NCI-H748 (cell line): ENCODE data around the gene KLF11.
"Not testable (repeated sequence)": the region's sequence is repeated elsewhere in the genome, so short reads cannot be mapped to it uniquely, and the experiment has no call there.

Experiments used
- DNase-seq: peaks from one replicate; lab custom pipeline; 2025; ENCODE audit not compliant: unreplicated experiment; lab: John Stamatoyannopoulos, UW

KLF11 gene

DNA sequence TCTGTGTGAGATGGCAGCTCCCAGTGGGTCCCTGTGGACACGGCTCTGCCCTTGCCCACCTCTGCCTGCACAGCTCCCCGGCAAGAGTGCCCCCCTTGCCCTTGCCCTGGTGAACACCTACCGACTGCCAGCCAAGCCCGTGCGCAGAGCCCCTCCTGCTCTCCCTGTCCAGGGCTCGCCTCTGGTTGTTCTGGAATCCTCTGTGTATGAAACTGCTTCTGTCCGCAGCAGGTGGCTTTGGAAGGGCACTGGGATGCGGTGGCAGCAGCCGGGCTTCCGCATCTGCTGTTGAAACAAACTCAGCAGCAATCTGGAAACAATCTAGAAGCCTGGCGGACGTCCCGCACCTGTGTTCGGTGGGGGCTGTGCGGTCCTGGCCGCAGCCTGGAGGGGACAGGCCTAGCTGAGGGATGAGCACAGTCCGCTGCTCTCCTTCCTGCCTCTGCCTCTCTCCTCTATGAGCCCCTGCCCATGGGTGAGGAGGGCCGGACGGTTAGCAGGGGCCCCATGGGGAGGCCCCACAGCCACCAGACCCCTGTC is 34.0 kb upstream of the KLF11 start:
- no peak for DNase-seq

DNA sequence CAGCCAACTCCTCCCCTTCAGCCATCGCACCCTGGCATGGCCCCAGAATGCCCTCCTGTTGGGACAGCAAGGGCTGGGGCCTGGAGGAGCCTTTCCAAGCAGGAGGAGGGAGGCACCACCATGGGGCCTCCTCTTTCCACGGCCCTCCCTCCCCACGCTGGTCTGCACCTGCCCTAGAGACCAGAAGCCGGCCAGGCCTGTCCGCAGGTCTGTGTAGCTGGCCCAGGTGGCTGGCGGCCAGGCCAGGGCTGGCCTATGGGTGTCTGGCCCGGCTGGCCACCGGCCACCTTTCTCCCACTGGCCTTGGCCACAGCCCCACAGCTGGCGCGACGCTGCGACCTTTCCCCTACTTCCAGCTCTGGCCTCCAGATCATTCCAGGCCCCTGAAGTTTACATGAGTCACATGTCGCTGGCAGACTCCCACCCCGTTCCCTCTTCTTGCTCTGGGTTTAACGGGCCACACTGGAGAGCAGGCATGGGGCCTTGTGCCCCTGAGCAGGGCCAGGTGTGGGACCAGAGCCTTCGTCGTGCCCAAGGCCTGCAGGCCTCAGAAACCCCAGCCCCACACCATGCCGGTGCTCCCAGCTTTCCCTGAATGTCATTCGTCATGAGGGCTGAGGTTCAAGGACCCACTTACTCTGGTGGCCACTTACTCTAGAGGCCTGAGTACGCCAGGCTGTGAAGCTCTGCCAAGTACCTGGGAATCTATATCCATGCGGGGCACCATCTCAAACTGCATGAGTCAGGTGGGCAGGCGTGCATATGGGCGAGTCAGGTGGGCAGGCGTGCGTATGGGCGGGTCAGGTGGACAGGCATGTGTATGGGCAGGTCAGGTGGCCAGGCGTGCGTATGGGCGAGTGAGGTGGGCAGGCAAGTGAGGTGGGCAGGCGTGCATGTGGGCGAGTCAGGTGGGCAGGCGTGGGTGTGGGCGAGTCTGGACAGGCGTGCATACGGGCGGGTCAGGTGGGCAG is 33.3 kb upstream of the KLF11 start:
- no peak for DNase-seq

DNA sequence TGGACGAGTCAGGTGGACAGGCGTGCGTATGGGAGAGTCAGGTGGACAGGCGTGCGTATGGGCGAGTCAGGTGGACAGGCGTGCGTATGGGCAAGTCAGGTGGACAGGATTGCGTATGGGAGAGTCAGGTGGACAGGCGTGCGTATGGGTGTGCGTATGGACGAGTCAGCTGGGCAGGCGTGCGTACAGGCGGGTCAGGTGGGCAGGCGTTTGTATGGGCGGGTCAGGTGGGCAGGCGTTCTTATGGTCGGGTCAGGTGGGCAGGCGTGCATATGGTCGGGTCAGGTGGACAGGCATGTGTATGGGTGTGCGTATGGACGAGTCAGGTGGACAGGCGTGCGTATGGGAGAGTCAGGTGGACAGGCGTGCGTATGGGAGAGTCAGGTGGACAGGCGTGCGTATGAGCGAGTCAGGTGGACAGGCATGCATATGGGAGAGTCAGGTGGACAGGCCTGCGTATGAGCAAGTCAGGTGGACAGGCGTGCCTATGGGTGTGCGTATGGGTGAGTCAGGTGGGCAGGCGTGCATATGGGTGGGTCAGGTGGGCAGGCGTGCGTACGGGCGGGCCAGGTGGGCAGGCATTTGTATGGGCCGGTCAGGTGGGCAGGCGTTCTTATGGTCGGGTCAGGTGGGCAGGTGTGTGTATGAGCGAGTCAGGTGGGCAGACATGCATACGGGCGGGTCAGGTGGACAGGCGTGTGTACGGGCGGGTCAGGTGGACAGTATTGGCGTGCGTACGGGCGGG is 32.3 kb upstream of the KLF11 start:
- not testable (repeated sequence) for DNase-seq

DNA sequence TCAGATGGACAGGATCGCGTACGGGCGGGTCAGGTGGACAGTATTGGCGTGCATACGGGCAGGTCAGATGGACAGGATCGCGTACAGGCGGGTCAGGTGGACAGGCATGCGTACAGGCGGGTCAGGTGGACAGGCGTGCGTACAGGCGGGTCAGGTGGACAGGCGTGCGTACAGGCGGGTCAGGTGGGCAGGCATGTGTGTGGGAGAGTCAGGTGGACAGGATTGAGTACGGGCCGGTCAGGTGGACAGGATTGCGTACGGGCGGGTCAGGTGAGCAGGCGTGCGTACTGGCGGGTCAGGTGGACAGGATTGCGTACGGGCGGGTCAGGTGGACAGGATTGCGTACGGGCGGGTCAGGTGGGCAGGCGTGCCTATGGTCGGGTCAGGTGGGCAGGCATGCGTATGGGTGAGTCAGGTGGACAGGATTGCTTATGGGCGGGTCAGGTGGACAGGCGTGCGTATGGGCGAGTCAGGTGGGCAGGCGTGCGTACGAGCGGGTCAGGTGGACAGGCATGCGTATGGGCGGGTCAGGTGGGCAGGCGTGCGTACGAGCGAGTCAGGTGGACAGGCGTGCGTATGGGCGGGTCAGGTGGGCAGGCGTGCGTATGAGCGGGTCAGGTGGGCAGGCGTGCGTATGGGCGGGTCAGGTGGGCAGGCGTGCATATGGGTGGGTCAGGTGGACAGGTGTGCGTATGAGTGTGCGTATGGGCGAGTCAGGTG is 31.6 kb upstream of the KLF11 start:
- DNase-seq = not testable (repeated sequence)

DNA sequence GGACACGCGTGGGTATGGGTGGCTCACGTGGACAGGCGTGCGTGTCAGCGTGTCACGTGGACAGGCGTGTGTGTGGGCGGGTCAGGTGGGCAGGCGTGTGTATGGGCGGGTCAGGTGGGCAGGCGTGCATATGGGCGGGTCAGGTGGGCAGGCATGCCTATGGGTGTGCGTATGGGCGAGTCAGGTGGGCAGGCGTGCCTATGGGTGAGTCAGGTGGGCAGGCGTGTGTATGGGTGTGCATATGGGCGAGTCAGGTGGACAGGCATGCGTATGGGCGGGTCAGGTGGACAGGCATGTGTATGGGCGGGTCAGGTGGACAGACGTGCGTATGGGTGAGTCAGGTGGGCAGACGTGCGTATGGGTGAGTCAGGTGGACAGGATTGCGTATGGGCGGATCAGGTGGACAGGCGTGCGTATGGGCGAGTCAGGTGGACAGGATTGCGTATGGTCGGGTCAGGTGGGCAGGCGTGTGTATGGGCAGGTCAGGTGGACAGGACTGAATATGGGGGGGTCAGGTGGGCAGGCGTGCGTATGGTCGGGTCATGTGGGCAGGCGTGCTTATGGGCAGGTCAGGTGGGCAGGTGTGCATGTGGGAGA is 30.9 kb upstream of the KLF11 start:
- DNase-seq = not testable (repeated sequence)

DNA sequence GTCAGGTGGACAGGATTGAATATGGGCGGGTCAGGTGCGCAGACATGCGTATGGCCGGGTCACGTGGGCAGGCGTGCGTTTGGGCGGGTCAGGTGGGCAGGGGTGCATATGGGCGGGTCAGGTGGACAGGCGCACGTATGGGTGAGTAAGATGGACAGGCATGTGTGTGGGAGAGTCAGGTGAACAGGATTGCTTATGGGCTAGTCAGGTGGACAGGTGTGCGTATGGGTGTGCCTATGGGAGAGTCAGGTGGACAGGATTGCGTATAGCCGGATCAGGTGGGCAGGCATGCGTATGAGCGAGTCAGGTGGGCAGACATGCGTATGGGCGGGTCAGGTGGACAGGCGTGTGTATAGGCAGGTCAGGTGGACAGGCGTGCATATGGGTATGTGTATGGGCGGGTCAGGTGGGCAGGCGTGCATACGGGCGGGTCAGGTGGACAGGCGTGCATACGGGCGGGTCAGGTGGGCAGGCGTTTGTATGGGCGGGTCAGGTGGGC is 30.3 kb upstream of the KLF11 start:
- DNase-seq = no peak

DNA sequence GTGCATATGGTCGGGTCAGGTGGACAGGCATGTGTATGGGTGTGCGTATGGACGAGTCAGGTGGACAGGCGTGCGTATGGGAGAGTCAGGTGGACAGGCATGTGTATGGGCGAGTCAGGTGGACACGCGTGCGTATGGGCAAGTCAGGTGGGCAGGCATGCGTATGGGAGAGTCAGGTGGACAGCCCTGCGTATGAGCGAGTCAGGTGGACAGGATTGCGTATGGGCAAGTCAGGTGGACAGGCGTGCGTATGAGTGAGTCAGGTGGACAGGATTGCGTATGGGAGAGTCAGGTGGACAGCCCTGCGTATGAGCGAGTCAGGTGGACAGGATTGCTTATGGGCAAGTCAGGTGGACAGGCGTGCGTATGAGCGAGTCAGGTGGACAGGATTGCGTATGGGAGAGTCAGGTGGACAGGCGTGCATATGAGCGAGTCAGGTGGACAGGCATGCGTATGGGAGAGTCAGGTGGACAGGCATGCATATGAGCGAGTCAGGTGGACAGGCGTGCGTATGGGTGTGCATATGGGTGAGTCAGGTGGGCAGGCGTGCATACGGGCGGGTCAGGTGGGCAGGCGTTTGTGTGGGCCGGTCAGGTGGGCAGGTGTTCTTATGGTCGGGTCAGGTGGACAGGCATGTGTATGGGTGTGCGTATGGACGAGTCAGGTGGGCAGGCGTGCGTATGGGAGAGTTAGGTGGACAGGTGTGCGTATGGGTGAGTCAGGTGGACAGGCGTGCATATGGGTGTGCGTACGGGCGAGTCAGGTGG is 29.5 kb upstream of the KLF11 start:
- DNase-seq = not testable (repeated sequence)

DNA sequence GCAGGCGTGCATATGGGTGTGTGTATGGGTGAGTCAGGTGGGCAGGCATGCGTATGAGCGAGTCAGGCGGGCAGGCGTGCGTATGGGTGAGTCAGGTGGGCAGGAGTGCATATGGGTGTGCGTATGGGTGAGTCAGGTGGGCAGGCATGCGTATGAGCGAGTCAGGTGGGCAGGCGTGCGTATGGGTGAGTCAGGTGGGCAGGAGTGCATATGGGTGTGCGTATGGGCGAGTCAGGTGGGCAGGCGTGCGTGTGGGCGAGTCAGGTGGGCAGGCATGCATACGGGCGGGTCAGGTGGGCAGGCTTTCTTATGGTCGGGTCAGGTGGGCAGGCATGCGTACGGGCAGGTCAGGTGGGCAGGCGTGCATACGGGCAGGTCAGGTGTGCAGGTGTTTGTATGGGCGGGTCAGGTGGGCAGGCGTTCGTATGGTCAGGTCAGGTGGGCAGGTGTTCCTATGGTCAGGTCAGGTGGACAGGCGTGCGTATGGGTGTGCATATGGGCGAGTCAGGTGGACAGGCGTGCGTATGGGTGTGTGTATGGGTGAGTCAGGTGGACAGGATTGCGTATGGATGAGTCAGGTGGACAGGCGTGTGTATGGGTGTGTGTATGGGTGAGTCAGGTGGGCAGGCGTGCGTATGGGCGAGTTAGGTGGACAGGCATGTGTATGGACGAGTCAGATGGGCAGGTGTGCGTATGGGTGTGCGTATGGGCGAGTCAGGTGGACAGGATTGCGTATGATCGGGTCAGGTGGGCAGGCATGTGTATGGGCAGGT is 28.7 kb upstream of the KLF11 start:
- DNase-seq = no peak

DNA sequence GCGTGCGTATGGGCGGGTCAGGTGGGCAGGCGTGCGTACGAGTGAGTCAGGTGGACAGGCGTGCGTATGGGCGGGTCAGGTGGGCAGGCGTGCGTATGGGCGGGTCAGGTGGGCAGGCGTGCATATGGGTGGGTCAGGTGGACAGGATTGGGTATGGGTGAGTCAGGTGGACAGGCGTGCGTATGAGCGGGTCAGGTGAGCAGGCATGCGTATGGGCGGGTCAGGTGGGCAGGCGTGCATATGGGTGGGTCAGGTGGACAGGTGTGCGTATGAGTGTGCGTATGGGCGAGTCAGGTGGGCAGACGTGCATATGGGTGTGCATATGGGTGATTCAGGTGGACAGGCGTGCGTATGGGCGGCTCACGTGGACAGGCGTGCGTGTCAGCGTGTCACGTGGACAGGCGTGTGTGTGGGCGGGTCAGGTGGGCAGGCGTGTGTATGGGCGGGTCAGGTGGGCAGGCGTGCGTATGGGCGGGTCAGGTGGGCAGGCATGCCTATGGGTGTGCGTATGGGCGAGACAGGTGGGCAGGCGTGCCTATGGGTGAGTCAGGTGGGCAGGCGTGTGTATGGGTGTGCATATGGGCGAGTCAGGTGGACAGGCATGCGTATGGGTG is 27.9 kb upstream of the KLF11 start:
- not testable (repeated sequence) for DNase-seq

DNA sequence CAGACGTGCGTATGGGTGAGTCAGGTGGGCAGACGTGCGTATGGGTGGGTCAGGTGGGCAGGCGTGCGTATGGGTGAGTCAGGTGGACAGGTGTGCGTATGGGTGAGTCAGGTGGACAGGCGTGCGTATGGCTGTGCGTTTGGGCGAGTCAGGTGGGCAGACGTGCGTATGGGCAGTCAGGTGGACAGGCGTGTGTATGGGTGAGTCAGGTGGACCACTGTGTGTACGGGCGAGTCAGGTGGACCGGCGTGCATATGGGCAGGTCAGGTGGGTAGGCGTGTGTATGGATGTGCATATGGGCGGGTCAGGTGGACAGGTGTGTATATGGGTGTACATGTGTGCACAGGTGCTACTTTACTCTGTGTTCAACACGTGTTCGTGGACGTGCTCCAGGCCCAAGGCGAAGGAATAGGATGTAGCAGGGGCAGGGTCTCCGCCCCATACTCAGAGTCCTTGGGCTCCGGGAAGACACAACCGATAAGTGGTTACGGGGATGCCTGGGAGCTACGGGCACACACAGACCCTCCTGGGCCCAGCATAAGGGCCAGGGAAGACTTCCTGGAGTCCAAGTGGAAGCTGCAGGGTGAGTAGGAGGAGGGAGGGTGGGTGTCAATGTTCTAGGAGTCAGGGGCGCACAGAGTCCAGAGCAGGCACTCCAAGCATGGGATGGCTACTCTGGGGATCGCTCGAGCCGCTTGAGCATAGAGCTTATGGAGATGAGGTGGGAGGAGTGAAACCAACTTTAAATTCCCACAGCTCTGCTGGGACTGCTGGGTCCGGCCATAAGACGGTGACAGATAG is 27.1 kb upstream of the KLF11 start:
- no peak for DNase-seq

DNA sequence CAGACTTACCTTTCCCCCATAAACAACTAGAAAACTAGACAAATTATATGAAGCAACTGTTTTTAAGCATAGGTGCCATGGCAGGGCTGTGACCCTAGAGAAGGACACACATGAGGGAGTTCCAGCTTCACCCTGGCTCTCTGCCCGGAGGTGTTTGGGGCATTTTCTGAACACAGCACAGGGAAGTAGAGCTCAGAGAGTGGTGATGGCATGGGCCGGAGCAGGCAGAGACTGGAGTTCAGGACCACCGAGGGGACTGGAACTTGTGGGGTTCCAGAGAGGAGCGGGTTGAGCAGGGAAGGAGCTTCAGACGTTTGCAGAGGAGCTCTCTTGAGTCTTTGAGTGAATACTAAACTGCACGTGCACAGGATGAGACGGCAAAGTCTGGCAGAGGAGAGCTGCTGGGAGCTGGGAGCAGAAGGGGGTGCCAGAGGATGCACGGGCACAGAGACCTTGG is 26.5 kb upstream of the KLF11 start:
- no peak for DNase-seq

DNA sequence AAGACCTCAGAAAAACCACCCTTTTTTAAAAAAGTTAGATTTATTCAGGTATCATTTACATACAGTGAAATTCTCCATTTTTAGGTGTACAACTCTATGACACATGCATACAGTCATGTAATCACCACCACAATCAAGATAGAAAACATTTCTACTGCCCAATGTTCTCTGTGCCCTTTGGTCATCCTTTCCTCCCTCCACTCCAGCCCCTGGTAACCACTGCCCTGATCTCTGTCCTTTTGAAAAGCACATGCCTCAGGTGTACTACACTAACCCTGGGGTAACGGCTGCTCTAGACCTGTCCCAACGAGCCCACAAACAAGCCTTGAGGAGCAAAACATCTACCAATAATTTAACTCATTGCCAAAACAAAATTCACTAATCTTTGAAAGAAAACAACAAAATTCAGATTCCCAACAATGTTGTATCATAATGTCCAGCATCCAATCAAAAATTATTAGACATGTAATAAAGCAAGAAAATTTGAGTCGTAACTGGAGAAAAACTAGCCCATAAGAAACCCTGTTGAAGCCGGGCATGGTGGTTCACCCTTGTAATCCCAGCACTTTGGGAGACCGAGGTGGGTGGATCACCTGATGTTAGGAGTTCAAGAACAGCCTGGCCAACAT is 25.9 kb upstream of the KLF11 start:
- DNase-seq = no peak

DNA sequence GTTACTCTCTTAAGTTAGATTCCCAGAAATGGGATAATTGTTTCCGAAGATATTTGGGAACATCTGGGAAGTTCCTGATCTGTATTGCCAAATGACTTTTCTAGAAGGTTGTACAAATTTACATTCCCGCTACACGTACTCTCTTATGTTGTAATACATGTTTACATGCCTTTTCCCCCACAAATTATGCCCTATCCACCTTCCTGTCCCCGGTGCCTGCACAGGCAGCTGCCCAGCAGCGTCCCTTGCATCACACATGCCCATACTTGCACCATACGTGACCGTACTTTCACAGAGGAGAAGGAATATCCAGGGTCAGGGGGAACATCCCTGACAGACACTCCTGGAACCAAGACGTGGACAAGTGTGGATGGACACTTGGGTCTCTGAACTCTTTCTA is 24.2 kb upstream of the KLF11 start:
- no peak for DNase-seq

DNA sequence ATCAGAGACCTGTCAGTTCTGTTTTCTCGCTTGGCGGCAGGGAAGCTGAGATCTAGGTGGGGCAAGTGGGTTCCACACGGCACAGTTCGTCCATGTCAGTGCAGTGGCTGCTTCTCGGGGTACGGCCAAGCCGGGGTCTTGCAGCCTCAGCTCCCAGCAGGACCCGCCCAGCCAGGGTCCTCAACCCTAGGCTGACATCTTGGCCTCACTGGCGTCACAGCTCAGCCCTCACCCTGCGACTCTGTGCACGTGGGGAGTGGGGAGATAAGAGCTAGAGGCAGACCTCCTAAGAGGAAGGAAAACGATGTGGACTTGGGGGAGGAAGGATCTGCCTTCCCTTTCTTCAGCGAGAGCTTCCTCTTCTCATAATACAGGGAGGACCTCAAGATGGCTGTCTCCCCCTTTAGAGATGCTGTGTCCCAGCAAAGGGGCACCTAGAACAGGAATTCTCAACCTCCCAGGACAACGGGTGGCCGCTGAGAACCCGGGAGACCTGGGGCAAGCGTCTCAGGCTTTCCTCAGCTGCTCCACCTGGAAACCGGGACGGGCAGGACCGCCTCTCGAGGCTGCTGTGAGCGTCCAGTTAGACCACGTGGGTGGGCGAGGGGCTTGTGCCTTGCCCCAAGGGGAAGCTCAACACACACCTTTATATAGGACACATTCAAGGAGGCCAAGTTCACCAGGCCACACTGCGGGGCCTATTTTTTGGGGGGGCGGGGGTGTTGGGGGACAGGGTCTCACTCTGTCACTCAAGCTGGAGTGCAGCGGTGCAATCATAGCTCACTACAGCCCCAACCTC is 23.5 kb upstream of the KLF11 start:
- no peak for DNase-seq

DNA sequence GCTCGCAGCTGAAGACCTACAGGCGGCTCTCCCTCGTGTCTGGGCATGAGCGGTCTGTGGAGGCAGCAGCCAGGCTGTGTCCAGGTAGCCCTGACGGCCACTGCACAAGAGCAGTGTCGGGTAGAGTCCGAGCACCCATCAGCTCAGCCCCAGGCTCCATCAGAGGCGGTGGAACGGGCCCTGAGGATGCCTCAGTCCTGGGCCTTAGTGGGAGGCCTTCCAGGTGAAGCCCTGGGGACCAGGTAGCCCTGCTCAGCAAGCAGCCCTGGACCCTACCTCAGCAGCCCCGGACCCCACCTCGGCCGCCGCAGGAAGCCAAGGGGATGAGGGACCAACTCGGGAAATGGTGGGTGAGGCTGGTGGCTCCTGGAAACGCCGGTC is 21.3 kb upstream of the KLF11 start:
- DNase-seq = no peak

DNA sequence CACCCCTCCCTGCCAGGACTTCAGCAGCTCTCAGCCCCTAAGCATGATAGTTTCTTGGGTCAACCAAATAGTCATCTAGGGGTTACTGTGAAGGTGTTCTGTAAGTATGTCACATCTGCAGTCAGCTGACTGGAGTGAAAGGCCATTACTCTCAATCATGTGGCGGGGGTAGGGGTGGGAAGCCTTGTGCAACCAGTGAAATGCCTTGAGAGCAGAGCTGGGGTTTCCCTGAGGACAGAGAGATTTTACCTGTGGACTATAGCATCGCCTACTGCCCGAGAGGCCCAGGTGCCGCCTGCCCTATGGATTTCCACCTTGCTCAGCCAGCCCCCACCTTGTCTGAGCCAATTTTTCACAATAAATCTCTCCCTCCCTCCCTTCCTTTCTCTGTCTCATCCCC is 20.9 kb upstream of the KLF11 start:
- DNase-seq = no peak
